Ishikawa (cell line): ENCODE measurements around the gene C1orf210.
A peak's percentile ranks its signal among the peaks of the same experiment; 100 is the strongest.

ENCODE experiments used
- CEBPB ChIP-seq: IDR thresholded peaks from 2 replicates; pipeline ENCODE4 v1.6.1; 2012
- CREB1 ChIP-seq: IDR thresholded peaks from 2 replicates; pipeline ENCODE4 v1.6.1; 2012; ENCODE audit warnings: low read depth
- EGR1 ChIP-seq: IDR thresholded peaks from 2 replicates; pipeline ENCODE4 v1.6.1; 2012
- EP300 ChIP-seq: IDR thresholded peaks from 2 replicates; pipeline ENCODE4 v1.6.1; 2012; ENCODE audit warnings: borderline replicate concordance
- FOXM1 ChIP-seq: IDR thresholded peaks from 2 replicates; pipeline ENCODE4 v1.6.1; 2012; ENCODE audit warnings: low read depth, borderline replicate concordance
- MAX ChIP-seq: IDR thresholded peaks from 2 replicates; pipeline ENCODE4 v1.6.1; 2012
- NFIC ChIP-seq: IDR thresholded peaks from 2 replicates; pipeline ENCODE4 v1.6.1; 2012
- RAD21 ChIP-seq: IDR thresholded peaks from 2 replicates; pipeline ENCODE4 v1.6.1; 2012; ENCODE audit warnings: low read depth
- REST ChIP-seq: IDR thresholded peaks from 2 replicates; pipeline ENCODE4 v1.6.1; 2012; ENCODE audit warnings: low read depth, mild to moderate bottlenecking
- TAF1 ChIP-seq: IDR thresholded peaks from 2 replicates; pipeline ENCODE4 v1.6.1; 2012; ENCODE audit warnings: low read depth, mild to moderate bottlenecking
- TCF12 ChIP-seq: IDR thresholded peaks from 2 replicates; pipeline ENCODE4 v1.6.1; 2012; ENCODE audit warnings: low read depth
- TEAD4 ChIP-seq: IDR thresholded peaks from 2 replicates; pipeline ENCODE4 v1.6.1; 2012
- USF1 ChIP-seq: IDR thresholded peaks from 2 replicates; pipeline ENCODE4 v1.6.1; 2012
- YY1 ChIP-seq: IDR thresholded peaks from 2 replicates; pipeline ENCODE4 v1.6.1; 2012; ENCODE audit warnings: low read depth
- ZBTB7A ChIP-seq: IDR thresholded peaks from 2 replicates; pipeline ENCODE4 v1.6.1; 2012; ENCODE audit warnings: low read depth

C1orf210 gene

GRCh38 chr1:43292216-43292615, 6.8 kb upstream of the C1orf210 start:
- no peak for TF ChIP-seq TEAD4
- TF ChIP-seq TAF1 = no peak
- TF ChIP-seq USF1 = no peak
- no peak for TF ChIP-seq RAD21
- TF ChIP-seq ZBTB7A = no peak
- TF ChIP-seq YY1 = no peak
- no peak for TF ChIP-seq CEBPB
- TF ChIP-seq CREB1 = no peak
- no peak for TF ChIP-seq TCF12
- no peak for TF ChIP-seq NFIC
- no peak for TF ChIP-seq REST
- TF ChIP-seq EP300 = no peak
- TF ChIP-seq MAX = no peak
- no peak for TF ChIP-seq FOXM1
- no peak for TF ChIP-seq EGR1

GRCh38 chr1:43288785-43289706, 3.7 kb upstream of the C1orf210 start:
- TF ChIP-seq TAF1 = no peak
- TF ChIP-seq REST = no peak
- TF ChIP-seq TEAD4 = no peak
- TF ChIP-seq FOXM1 = no peak
- no peak for TF ChIP-seq CREB1
- no peak for TF ChIP-seq EGR1
- no peak for TF ChIP-seq EP300
- no peak for TF ChIP-seq TCF12
- TF ChIP-seq RAD21 = no peak
- TF ChIP-seq CEBPB = no peak
- TF ChIP-seq MAX = no peak
- no peak for TF ChIP-seq NFIC

- no peak for TF ChIP-seq USF1
- TF ChIP-seq EP300 = no peak
- no peak for TF ChIP-seq EGR1
- TF ChIP-seq CREB1 = no peak
- TF ChIP-seq TAF1 = no peak
- no peak for TF ChIP-seq YY1
- TF ChIP-seq ZBTB7A = no peak
Measured at GRCh38 chr1:43288058-43288784, 2.8 kb upstream of the C1orf210 start.

GRCh38 chr1:43286533-43286932, 1.2 kb upstream of the C1orf210 start:
- TF ChIP-seq MAX (no peak), ZBTB7A (no peak), EP300 (no peak), RAD21 (no peak), CEBPB (peak; percentile 54), TEAD4 (no peak)

GRCh38 chr1:43286115-43286514, 734 bp upstream of the C1orf210 start:
- no peak for TF ChIP-seq RAD21
- TF ChIP-seq USF1 = no peak
- no peak for TF ChIP-seq CREB1
- TF ChIP-seq FOXM1 = no peak
